D341Med (cell line): ENCODE measurements around the gene LYRM4.
A peak's percentile ranks its signal among the peaks of the same experiment; 100 is the strongest.

ENCODE experiments used
- DNase-seq: peaks from one replicate; pipeline ENCODE4 v3.0.0; 2012; ENCODE audit warnings: low spot score

The LYRM4 gene

DNA sequence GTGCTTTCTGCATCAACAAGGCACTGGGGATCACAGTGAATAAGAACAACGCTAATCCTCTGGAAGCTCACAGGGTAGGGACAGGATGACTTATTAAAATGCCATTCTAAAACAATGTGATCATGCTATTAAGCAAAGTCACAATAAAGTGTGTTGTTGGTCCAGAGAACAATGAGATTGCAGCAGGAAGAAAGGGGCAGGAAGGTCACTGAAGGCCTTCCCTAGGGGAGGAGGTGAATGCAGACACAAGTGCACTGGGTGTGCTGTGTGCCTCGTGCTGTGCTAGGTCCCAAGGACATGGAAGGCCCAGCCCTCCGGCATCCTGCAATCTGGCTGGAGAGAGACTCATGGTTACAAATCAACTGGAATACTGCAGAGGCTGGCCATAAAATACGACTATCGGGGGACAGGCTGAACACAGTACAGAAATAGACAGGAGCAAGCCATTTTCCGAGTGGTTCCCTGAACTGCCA, 55.7 kb downstream of the LYRM4 start:
- DNase-seq: no peak

- no peak for DNase-seq
Measured at GRCh38 chr6:5204376-5204775, 56.4 kb downstream of the LYRM4 start.

- no peak for DNase-seq
Measured at GRCh38 chr6:5203546-5203945, 57.2 kb downstream of the LYRM4 start.

DNA sequence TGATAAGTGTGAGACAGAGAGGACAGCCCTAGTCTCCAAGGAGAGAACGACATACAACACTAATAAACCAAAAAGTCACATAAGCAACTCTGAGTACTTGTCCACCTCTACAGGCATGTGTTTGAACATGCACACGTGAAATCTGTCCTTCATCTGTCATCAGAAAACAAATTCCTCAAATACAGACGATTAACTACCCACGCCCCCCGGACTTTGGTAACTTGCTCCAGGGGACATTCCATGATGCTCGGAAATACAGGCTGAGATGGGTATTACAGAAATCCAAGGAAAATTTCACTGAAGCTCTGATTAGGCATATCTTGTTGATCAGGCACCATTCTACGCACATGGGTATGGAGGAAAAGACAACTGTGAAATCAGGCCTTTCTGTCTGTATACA, 57.8 kb downstream of the LYRM4 start:
- no peak for DNase-seq

- DNase-seq: no peak
Measured at GRCh38 chr6:5202206-5202605, 58.5 kb downstream of the LYRM4 start.

GRCh38 chr6:5201271-5201670, 59.5 kb downstream of the LYRM4 start:
- peak; percentile 82 for DNase-seq

DNA sequence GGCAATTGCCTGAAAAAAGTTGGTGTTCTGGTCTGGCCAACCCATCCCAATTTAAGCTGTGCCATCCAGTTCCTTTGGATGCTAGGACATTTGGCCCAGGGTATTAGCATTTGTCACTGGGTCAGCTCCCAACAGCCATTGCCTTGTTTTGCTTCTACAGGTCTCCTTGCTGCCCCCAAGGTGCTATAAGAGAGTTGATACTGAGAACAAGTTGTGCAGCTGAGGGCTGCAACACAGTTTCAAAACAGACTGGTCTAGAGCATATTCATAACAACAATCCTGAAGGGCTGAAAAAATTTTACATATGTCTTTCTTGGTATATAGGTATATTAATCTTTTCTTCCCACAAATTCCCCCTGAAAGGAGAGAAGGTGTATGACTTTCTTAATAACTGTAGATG, 61.0 kb downstream of the LYRM4 start:
- DNase-seq: no peak

DNA sequence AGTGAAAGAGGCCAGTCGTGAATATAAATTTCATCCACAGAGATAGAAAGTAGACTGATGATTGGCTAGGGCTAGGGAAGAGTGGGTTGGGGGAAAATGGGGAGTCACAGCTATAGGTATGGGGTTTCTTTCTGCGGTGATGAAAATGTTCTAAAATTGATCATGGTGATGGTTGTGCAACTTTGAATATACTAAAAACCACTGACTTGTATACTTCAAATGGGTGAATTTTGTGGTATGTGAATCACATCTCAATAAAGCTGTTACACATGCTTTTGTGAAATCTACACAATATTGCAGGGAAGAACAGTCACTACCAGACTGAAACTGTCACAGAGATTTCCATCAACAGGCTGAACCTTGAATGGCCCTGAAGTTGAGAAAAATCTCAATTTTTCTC, 61.5 kb downstream of the LYRM4 start:
- DNase-seq: no peak

- no peak for DNase-seq
Measured at GRCh38 chr6:5197084-5197483, 63.7 kb downstream of the LYRM4 start.

DNA sequence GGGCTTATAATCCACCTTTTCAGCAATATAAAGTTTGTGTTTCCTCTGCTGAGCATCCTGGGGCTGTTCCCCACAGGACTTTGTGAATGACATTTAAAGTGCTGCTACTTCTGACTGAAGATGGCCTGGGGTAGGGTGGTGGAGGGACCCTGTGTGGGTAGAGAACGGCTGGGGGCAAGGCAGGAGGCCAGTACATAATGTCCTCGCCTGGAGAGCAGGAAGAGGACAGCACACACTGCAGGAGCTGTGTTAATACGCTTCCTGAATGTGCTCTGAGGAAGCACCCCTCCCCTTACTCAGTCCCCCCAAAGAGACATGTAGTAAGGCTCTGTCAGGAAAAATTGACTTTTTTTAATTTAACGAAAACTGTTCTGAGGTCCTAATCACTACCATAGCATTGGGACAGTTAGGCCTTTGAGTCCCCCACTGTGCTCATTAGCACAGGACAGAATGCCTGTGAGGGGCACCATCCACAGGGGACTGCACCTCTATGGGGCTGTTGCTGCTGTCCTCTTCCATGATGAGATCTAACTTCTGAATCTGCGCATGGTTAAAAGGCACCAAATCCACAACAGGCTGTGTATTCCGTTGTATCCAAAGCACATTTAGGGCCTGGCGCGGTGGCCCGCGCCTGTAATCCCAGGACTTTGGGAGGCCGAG, 68.5 kb downstream of the LYRM4 start:
- DNase-seq: no peak

DNA sequence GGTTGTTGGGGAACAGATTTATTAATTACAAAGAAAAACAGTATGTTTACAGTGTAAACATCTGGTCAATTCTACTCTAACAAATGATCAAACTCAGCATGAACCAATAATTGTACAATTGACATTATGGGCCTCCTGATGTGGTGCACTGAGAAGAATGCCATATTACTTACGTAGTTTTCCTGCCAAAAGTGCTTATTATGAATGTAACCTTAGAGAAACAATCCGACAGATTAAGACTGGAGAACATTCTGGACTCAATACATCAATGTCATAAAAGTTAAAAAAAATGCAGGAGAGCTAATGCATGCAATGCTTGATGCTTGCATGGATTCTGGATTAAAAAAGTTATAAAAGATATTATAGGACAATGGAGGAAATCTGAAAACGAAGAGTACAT, 69.0 kb downstream of the LYRM4 start:
- no peak for DNase-seq

DNA sequence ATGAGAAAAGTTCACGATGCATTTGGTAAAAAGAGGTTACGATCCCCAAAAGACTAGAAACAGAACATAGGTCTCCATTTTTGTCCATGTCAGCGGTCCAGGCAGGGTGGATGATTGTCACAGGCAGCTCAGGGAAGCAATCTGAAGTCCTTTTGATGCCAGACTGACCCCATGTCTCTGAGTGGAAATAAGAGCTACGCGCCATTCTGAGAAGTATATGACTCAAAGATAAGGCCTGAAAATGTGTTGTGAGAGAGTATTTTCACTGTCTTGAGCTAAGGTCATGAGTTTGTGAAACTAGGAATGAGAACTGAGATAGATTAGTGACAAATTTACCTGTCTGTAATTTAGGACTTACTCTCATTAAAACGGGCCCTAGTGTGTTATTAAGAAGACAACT, 69.5 kb downstream of the LYRM4 start:
- DNase-seq: no peak

DNA sequence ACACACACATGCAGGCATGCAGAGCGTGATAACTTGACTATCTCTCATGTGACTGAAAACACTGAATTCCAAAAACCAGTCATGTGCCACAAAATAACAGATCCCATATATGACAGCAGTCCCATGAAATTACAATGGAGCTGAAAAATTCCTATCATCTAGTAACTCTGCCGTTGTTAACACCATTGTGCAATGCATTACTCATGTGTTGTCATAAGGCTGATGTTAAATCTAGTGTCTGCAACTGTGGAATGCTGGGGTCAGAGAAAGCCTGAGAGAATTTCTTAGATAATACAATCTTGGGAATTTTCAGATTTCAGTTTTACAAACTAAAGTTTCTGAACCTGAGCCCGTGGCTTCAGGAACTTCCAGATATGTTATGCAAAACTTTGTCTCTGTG, 70.2 kb downstream of the LYRM4 start:
- no peak for DNase-seq

- no peak for DNase-seq
Measured at GRCh38 chr6:5188646-5189045, 72.1 kb downstream of the LYRM4 start.

DNA sequence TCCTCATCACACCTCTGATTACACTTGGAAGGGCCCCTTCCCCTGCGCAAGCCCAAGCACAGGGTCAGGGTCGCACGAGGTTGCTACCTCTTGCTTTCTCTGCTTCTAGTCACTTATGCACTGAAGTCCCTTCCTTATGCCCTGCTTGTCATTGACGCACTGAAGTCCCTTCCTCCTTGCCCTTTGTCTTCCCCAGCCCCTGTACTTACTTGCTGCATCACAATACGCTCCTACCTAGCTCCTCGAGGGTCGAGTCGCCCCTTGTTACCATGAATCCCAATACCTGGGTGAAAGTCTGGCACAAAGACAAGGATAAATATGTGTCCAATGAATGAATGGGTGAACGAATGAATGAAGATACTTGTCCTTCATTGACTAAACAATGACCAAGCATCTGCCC, 75.9 kb downstream of the LYRM4 start:
- DNase-seq: no peak

- DNase-seq: no peak
Measured at GRCh38 chr6:5184218-5184617, 76.5 kb downstream of the LYRM4 start.

- no peak for DNase-seq
Measured at GRCh38 chr6:5181510-5182317, 79.0 kb downstream of the LYRM4 start.

DNA sequence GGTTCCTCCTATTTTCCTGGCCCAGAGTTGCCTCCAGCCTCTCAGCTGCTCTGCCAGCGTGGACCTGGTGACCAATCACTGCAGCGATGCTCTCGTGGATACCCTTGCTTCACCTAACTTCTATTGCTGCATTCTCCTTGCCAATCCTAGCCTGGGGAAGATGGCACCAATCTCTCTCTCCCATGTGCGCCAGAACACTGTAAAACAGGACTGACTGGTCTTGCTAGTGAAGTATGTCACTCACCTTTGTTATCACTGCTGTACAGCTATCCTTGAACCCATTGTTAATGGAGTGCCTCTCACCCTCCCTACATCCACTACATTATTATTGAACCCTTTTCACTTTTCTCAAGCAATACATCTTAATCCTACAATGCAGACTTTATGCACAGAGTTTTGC, 80.1 kb downstream of the LYRM4 start:
- DNase-seq: no peak

- DNase-seq: peak; percentile 73
Measured at GRCh38 chr6:5179917-5180316, 80.8 kb downstream of the LYRM4 start.

GRCh38 chr6:5178806-5179205, 81.9 kb downstream of the LYRM4 start:
- DNase-seq: no peak

- no peak for DNase-seq
Measured at GRCh38 chr6:5175635-5176034, 85.1 kb downstream of the LYRM4 start.

- DNase-seq: peak; percentile 55
Measured at GRCh38 chr6:5174756-5175549, 85.8 kb downstream of the LYRM4 start.

DNA sequence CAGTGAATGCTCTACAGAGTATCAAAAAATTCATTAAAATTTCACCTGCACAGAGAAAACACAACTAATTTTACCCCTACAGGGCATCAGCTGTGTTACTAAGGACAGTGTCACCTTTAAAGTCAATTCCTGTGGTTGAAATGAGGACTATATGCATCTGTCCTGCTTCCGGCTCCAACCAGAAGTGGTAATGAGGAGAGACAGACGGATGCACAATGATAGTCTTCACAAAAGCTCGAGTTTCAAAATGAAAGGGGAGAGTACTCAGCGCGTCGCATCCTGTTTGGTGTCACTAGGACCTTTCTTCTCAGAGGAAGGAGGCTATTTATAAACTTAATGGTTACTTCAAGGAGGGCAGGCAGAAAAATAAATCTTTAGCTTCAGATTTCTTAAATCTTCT, 86.5 kb downstream of the LYRM4 start:
- no peak for DNase-seq
